ENCODE data around the gene CORT.
A peak's percentile ranks its signal among the peaks of the same experiment; 100 is the strongest.
"Not testable (repeated sequence)": the region's sequence is repeated elsewhere in the genome, so short reads cannot be mapped to it uniquely, and the experiment has no call there.

Gene CORT

GRCh38 chr1:10440305-10440704 lies 9.5 kb upstream of the CORT start:
- no peak for DNase-seq

GRCh38 chr1:10440794-10441193 lies 9.0 kb upstream of the CORT start:
- no peak for DNase-seq

- DNase-seq = no peak
Measured at GRCh38 chr1:10444248-10444647, 5.6 kb upstream of the CORT start.

GRCh38 chr1:10444795-10445397 lies 4.9 kb upstream of the CORT start:
- no peak for DNase-seq

DNA sequence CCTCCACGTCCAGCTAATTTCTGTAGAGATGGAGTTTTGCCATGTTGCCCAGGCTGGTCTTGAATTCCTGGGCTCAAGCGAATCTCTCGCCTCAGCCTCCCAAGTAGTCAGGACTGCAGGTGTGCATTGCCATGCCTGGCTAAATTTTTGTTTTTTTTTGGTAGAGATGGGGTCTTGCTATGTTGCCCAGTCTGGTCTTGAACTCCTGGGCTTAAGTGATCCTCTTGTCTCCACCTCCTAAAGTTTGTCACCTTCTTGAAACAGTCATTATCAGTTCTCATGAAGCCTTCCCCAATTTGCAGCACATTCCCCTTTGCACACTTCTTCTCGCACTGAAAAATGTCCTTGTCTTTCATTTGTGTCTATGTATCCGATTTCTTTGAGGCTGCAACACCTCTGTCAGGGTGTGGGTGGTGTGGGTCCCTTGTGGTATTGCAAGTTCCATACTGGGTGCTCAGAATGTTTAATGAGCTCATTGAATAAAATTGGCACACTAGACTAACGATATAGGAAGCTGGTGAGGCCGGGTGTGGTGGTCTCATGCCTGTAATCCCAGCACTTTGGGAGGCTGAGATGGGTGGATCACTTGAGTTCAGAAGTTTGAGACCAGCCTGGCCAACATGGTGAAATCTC lies 2.9 kb upstream of the CORT start:
- no peak for DNase-seq

DNA sequence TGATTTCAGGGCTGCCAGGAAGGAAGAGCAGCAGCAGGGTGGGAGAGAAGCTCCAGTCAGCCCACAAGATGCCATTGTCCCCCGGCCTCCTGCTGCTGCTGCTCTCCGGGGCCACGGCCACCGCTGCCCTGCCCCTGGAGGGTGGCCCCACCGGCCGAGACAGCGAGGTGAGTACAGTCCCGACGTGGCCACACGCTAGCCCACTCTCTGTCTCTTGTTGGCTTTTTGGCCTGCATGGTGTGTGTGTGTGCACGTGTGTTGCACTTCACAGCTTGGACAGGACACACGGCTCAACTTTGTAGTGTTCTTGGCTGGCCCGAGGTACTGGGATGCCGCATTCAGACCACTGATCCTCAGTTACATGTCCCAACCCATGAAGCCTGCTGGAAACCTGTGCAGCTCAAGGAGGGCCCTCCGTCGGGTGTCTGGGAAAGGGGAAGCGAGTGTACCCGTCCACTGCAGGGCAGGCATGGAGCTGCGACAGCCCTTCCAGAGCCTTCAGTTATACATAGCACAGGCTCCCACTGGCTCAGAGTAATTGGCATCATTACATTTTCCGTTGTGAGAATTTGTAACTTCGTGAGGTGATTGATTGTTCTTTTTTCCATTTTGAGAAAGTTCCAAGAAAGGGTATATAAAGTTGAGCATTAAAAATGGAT lies 454 bp downstream of the CORT start:
- DNase-seq = no peak

DNA sequence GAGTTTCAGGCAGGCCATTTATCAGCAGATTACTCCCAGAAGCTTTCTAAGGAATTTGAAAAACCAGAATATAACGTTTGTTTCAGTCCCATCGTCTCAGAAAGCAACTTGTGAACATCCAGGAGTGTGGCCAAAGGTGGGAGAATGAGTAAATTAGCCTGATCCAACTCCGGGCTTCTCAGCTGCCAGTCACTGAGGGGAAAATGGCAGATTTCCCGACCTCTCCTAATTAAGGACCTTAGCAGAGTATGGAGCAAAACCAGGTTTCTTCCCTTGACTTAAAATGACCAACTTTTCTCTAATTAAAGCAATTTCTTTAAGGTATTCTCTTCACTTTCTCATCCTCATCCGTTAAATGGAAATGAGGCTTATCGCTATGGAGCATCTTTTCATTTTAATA lies 1.0 kb downstream of the CORT start:
- no peak for DNase-seq

DNA sequence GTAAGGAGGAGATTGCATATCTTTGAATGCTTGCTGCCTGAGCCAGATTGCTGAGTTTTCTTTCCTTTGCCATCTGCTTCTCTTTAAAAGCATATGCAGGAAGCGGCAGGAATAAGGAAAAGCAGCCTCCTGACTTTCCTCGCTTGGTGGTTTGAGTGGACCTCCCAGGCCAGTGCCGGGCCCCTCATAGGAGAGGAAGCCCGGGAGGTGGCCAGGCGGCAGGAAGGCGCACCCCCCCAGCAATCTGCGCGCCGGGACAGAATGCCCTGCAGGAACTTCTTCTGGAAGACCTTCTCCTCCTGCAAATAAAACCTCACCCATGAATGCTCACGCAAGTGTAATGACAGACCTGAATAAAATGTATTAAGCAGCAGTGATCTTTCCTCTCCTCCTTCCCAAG lies 1.5 kb downstream of the CORT start:
- DNase-seq = no peak

DNA sequence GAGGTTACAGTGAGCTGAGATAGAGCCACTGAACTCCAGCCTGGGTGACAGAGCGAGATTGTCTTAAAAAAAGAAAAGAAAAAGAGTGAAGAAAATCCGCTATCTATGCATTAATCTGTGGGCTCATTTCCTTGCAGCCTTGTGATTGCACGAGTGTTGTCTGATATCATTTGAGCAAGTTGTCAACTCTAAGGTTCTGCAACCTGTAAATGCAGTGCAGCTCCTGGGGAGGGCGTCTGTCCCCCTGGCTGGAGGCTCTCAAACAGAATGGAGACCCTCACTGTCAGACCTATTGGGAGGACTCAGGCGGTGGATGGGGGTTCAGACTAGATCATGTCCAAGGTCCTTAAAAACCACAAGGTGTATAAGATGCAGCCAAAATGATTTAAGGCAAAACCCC lies 6.2 kb downstream of the CORT start:
- DNase-seq = no peak

DNA sequence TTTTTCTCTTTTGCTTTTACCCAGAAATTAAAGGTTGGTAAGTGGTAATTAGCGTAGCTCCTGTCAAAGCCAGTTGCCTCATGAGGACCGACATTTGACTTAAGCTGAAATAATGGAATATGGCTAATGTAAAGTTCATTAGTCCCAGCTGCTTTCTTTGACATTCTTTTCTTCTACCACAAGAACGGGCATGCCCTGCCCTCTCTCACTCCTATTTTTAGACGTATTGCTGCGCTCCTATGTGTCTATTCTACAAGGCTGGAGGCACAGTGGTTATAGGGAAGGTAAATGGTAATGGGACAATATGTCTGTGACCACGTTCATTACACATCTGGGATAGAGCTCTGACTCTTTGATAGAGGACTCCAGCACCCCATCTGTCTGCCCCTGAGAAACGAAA lies 6.8 kb downstream of the CORT start:
- no peak for DNase-seq

DNA sequence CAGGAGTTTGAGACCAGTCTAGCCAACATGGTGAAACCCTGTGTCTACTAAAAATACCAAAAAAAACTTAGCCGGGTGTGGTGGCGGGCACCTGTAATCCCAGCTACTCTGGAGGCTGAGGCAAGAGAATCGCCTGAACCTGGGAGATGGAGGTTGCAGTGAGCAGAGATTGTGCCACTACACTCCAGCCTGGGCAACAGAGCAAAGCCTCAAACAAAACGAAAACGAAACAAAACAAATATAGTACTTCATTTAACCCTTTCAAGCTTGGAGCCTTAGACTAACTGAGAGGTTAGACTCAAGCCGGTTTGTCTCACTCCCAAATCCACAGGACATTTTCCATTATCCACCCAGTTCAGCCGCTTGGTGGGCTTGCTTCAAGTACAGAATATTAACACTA lies 7.6 kb downstream of the CORT start:
- not testable (repeated sequence) for DNase-seq

DNA sequence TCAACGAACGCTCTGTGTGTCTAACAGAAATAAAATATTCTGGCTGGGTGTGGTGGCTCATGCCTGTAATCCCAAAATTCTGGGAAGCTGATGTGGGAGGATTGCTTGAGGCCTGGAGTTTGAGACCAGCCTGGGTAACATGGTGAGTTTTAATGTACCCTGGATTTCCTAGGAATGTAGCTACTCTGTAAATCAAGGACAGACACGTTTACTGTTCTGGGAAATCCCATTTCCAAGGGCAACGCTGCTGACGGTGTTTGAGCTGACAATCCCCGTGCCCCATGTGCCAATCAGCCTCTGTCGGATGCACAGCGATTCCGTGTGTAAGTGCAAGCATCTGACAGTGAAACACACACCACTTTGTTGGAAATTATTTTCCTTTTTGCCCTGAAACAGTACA lies 8.0 kb downstream of the CORT start:
- DNase-seq = no peak

DNA sequence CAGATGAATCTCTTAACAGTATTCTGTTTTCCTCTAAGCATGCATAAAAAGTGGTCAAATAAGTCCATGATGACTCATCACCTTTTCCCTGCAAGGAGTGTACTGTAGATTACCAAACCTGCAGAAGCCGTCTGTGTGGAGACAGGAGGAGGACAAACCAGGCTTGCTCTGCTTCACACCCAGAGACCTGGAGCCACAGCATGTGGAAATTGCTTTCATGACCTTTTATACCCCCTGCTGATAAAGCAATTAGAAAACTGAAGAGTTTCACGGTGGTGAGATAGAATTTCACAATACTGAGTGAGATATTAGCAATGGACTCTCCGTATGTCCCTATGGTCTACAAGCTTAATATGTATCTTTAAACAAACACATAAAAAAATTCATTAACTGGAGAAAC lies 9.4 kb downstream of the CORT start:
- no peak for DNase-seq

DNA sequence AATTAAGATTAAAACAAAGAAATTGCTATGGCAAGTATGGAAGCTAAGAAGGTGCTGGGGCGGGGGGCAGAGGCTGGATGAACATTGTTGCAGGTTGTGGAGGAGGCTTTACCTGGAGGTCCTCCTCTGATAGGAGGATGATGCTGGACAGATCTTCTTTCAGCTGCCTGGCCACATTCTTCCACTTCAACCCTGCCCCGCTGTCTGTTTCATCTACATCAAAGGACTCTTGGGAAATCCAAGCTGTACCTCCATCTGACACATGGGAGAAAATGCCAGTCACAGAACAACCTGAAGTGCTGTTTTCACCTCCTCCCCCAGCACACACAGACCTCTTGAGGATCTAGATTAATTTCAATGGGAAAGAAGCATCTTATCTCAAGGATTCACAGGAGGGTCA lies 17.2 kb downstream of the CORT start:
- DNase-seq = no peak

DNA sequence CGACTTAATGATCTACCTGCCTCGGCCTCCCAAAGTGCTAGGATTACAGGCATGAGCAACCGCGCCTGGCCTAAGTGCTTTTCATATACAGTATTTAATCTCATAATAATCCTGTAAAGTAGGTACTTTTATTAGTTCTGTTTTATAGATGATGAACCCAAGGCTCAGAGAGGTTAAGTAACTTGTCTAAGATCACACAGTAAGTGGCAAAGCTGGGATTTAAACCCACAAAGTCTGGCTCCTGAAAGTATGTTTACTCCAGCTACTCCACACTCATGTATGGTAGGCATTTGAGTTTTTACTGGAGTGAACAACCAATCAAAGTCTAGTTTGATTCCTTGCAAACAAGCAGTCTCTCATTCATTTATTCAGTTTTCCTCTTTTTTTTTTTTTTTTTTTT lies 20.2 kb downstream of the CORT start:
- DNase-seq = no peak

DNA sequence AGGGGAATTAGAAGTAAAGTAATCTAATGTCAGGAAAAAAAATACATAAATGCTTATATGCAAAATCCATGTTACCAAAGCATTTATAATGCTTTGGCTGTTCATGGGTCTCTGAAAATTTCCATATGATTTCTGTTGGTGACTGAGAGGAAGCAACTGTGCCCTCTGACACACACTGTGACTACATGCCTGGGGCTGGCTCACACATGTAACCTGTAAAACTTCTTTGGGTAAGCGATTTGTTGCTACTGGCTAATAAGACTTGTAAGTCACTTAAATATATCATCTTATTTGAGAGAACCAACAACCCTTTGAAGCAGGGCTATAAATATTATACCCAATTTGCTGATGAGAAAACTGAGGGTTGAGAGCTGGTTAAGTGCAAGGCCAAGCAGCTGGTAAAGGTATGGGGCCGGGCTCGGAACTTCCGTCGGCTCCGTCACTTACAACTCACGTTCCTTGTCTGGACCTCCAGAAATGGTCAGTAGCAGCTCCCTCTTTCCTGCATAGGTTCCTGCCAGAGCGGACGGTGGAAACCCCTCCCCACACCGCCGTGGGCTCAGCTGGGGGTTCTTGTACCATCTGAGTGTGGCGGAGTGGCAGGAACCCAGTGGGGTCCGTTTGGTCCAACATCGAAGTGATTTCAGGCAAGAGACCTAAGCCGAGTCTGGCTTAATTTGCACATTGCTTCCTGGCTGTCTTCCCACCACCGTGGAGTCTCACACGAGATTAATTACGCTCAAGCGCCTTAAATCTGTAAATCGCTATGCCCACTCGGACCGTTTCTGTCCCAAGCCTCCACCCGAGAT lies 21.8 kb downstream of the CORT start:
- DNase-seq = peak in 1 of 2 experiments; percentile 43

- peak; percentile 86 to 93 for DNase-seq
Measured at GRCh38 chr1:10472220-10473144, 22.7 kb downstream of the CORT start, which contains the start of gene DFFA. DFFA (minus strand) TSS chr1:10472529; CDS start chr1:10472458, 71 bp downstream.

GRCh38 chr1:10473145-10473765 lies 23.4 kb downstream of the CORT start:
- no peak for DNase-seq

- DNase-seq = not testable (repeated sequence)
Measured at GRCh38 chr1:10474309-10474612, 24.4 kb downstream of the CORT start.

GRCh38 chr1:10474613-10475507 lies 25.0 kb downstream of the CORT start, which contains the start of gene PEX14:
PEX14 (plus strand) TSS chr1:10474950; CDS start chr1:10474967, 17 bp downstream.
- peak; percentile 65 to 88 for DNase-seq

DNA sequence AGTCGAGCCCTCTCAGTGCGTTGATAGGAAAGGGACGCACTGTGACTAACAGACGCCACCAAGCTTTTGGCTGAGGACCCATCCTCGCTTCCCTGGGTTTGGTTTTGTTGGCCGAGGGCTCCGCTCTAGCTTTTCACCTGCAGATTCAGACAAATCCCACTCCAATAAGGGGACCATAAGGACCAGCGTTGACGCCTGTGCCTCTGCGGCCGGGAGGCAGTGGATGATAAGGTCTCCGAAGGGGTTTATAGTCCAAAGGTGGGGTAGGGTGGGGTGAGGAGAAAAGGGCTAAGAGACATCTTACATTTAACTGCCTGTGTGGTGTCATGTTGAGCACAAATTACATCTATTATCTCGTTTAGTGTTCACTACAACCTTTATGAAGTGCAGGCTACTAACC lies 25.7 kb downstream of the CORT start:
- no peak for DNase-seq
